Prostate gland (tissue), 2 donors: ENCODE measurements around the gene C1QTNF6.

Source experiments
- POLR2A ChIP-seq: fragments of 450-650 bp; IDR thresholded peaks from one replicate; pipeline ENCODE4 v1.6.1; 2016; ENCODE audit warnings: antibody characterized with exemption, mild to moderate bottlenecking
- TF ChIP-seq, protein P1 (sequence below), 4 experiments: fragments of 200-600 bp in 2 of 4; fragments of 450-650 bp in 2 of 4; sonication (generic) in 2 of 4; IDR thresholded peaks; 1 replicate in 3 of 4; 2 replicates in 1 of 4; pipeline ENCODE4 v1.5.1; 2016 to 2019; ENCODE audit warnings: antibody characterized with exemption in 4 of 4, mild to moderate bottlenecking in 2 of 4, moderate library complexity in 2 of 4

DNA sequence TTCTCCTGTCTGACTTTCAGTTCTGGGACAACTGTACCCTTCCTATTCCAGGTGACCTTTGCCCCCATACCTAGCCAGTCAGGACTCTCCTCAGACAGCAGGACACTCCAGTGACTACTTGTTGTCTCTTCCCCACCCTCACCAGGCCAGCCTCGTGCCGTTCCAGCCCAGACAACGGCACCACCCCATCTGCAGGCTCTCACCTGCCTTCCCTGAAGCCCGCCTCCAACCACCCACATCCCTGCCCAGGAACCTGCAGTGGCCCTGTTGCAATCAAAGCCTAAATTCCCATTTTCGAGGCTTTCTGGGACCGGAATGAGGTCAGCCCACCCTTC, 42.0 kb downstream of the C1QTNF6 start:
- TF ChIP-seq, protein P1, sequence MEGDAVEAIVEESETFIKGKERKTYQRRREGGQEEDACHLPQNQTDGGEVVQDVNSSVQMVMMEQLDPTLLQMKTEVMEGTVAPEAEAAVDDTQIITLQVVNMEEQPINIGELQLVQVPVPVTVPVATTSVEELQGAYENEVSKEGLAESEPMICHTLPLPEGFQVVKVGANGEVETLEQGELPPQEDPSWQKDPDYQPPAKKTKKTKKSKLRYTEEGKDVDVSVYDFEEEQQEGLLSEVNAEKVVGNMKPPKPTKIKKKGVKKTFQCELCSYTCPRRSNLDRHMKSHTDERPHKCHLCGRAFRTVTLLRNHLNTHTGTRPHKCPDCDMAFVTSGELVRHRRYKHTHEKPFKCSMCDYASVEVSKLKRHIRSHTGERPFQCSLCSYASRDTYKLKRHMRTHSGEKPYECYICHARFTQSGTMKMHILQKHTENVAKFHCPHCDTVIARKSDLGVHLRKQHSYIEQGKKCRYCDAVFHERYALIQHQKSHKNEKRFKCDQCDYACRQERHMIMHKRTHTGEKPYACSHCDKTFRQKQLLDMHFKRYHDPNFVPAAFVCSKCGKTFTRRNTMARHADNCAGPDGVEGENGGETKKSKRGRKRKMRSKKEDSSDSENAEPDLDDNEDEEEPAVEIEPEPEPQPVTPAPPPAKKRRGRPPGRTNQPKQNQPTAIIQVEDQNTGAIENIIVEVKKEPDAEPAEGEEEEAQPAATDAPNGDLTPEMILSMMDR (IDR thresholded peaks at IDR 0.05), result no peak
- no peak for TF ChIP-seq POLR2A
